Keratinocyte (primary cell): ENCODE measurements around the gene FOCAD.

ENCODE experiments used
- CTCF ChIP-seq, 3 experiments: IDR thresholded peaks in 1 of 3; conservative IDR thresholded peaks in 1 of 3; optimal IDR thresholded peaks in 1 of 3; 2 replicates in 2 of 3; 3 replicates in 1 of 3; pipeline versions ENCODE3 to v1.5.1; 2011; ENCODE audit warnings: low read length in 3 of 3, mild to moderate bottlenecking in 3 of 3, moderate library complexity in 2 of 3, control low read depth in 1 of 3, inconsistent platforms in 1 of 3; ENCODE audit not compliant: insufficient read depth in 2 of 3; ENCODE audit errors: extremely low read depth in 1 of 3
- EZH2 ChIP-seq: IDR thresholded peaks from one replicate; pipeline ENCODE4 v1.6.1; 2012; ENCODE audit warnings: inconsistent platforms, mild to moderate bottlenecking, low read length, moderate library complexity

GRCh38 chr9:20683351-20684034, 566 bp upstream of the FOCAD start:
- TF ChIP-seq CTCF (optimal IDR thresholded peaks at IDR 0.05 in 1 of 3, IDR thresholded peaks at IDR 0.05 in 1 of 3, conservative IDR thresholded peaks at IDR 0.05 in 1 of 3; ENCODE audit: extremely low read depth in 1 of 3, insufficient read depth in 2 of 3, low read length in 3 of 3) (no peak), EZH2 (no peak)
